Endothelial cell of umbilical vein (primary cell): ENCODE results near the gene SLC2A1.

Experiments
- CTCF ChIP-seq, 2 donors: IDR thresholded peaks; 1 replicate in 1 of 2; 2 replicates in 1 of 2; pipeline ENCODE4 v1.5.1; 2011; ENCODE audit warnings: low read length in 2 of 2, mild to moderate bottlenecking in 2 of 2, moderate library complexity in 2 of 2, control low read depth in 1 of 2, inconsistent platforms in 1 of 2, low read depth in 1 of 2; ENCODE audit not compliant: insufficient read depth in 1 of 2; ENCODE audit errors: extremely low read depth in 1 of 2
- EZH2 ChIP-seq: IDR thresholded peaks from 2 replicates; pipeline ENCODE4 v1.6.1; 2012; ENCODE audit warnings: borderline replicate concordance, low read depth, mild to moderate bottlenecking, moderate library complexity, low read length, inconsistent platforms; ENCODE audit not compliant: severe bottlenecking
- FOS ChIP-seq: IDR thresholded peaks from 2 replicates; pipeline ENCODE4 v1.6.1; 2011; ENCODE audit warnings: mild to moderate bottlenecking, low read length, moderate library complexity, borderline replicate concordance; ENCODE audit not compliant: insufficient read depth
- GATA2 ChIP-seq: IDR thresholded peaks from 2 replicates; pipeline ENCODE4 v1.7.0; 2011; ENCODE audit warnings: low read depth, mild to moderate bottlenecking, moderate library complexity, mixed read lengths, low read length; ENCODE audit not compliant: insufficient read length, insufficient read depth
- JUN ChIP-seq: IDR thresholded peaks from 2 replicates; pipeline ENCODE4 v1.6.1; 2011; ENCODE audit warnings: borderline replicate concordance, low read depth; ENCODE audit not compliant: insufficient read length, insufficient read depth
- MAX ChIP-seq: IDR thresholded peaks from 2 replicates; pipeline ENCODE4 v1.6.1; 2011; ENCODE audit not compliant: insufficient read depth, insufficient read length
- MYC ChIP-seq: IDR thresholded peaks from one replicate; pipeline ENCODE4 v1.6.1; 2011; ENCODE audit warnings: mild to moderate bottlenecking, low read depth, low read length
- POLR2A ChIP-seq: IDR thresholded peaks from 2 replicates; pipeline ENCODE4 v1.6.1; 2012; ENCODE audit warnings: low read depth, mild to moderate bottlenecking, control low read depth, low read length
- POLR2AphosphoS5 ChIP-seq: IDR thresholded peaks from 2 replicates; pipeline ENCODE4 v1.6.1; 2012; ENCODE audit warnings: low read depth, mild to moderate bottlenecking, control low read depth, low read length, moderate library complexity; ENCODE audit not compliant: insufficient read depth

GRCh38 chr1:42947965-42948732 is 10.5 kb downstream of the SLC2A1 start:
- TF ChIP-seq POLR2AphosphoS5 (no peak), CTCF (IDR thresholded peaks at IDR 0.05; ENCODE audit: extremely low read depth in 1 of 2, insufficient read depth in 1 of 2, low read depth in 1 of 2, low read length in 2 of 2) (no peak), MAX (no peak), POLR2A (no peak), EZH2 (no peak), JUN (no peak), MYC (no peak), FOS (no peak), GATA2 (no peak)
